K562 (cell line): Measurements from ENCODE around the gene DAPK1. TPM values are rescaled to one million over a fixed set of nuclear protein-coding genes. Genes with fewer than 3 reads are reported as not detected.

Source experiments
- ATAC-seq: fragments of 200-7000 bp; cut with Tn5 transposase; 3 replicates; pipeline ENCODE4 v1.9.1; 2020; ENCODE audit warnings: moderate library complexity
- BruUV-seq: library from RNA; stranded (reverse); fragments of 400-500 nt; replicated peaks from 2 replicates; lab custom pipeline; 2021; lab: Mats Ljungman, UMichigan
- CTCF ChIA-PET: fragments of 300-600 bp; formaldehyde crosslinking; extraction: SDS; loops from one replicate; lab custom pipeline; 2021; ENCODE audit warnings: low intra/inter-chr PET ratio; lab: Yijun Ruan, JAX
- POLR2A ChIA-PET: fragments of 300-600, 350-650 bp; sonication (Branson Sonifier 250); formaldehyde crosslinking; extraction: SDS; loops from one replicate; lab custom pipeline; 2021; ENCODE audit warnings: antibody characterized with exemption, inconsistent platforms; lab: Yijun Ruan, JAX
- DNase-seq, 4 experiments: peaks; one replicate each; pipeline versions ENCODE4 v3.0.0 to v3.0.0-alpha.2; 2011 to 2018; ENCODE audit warnings: low spot score in 3 of 4, mixed read lengths in 3 of 4; ENCODE audit errors: extremely low read depth in 1 of 4
- FAIRE-seq: peaks from 2 replicates; lab custom pipeline; 2011; peaks lifted over from hg19 to GRCh38; lab: Jason Lieb, UNC
- H2AFZ ChIP-seq: 2 replicates; pipeline ENCODE4 v1.6.0; 2011; ENCODE audit warnings: low read depth, low read length, control low read depth, inconsistent platforms
- H3K27ac ChIP-seq: fragments of 200-600 bp; 3 replicates; pipeline ENCODE4 v1.8.0; 2011; ENCODE audit warnings: low read depth, mild to moderate bottlenecking, control low read depth, inconsistent platforms, low read length, moderate library complexity, mixed read lengths; ENCODE audit errors: extremely low read depth
- H3K27me3 ChIP-seq, 2 experiments: fragments of 300-600 bp in 1 of 2; 2 replicates in 1 of 2; 3 replicates in 1 of 2; pipeline versions ENCODE4 v1.6.0 to v1.8.0; 2011; ENCODE audit warnings: inconsistent platforms in 2 of 2, low read length in 2 of 2, mild to moderate bottlenecking in 1 of 2, mixed read lengths in 1 of 2, moderate library complexity in 1 of 2; ENCODE audit not compliant: control insufficient read depth in 2 of 2, insufficient read depth in 2 of 2
- H3K36me3 ChIP-seq: fragments of 300-600 bp; 3 replicates; pipeline ENCODE4 v1.8.0; 2011; ENCODE audit warnings: mild to moderate bottlenecking, low read length, inconsistent platforms; ENCODE audit not compliant: control insufficient read depth, insufficient read depth
- H3K4me1 ChIP-seq, 2 experiments: fragments of 200-600 bp in 1 of 2; replicated peaks in 1 of 2; 2 replicates in 1 of 2; 3 replicates in 1 of 2; pipeline versions ENCODE4 v1.5.1 to v1.8.0; 2011; ENCODE audit warnings: inconsistent platforms in 2 of 2, low read length in 2 of 2, mild to moderate bottlenecking in 1 of 2, mixed read lengths in 1 of 2, moderate library complexity in 1 of 2; ENCODE audit not compliant: control insufficient read depth in 2 of 2, insufficient read depth in 2 of 2
- H3K4me2 ChIP-seq: 2 replicates; pipeline ENCODE4 v1.6.1; 2011; ENCODE audit warnings: low read length, control low read depth, inconsistent platforms, mixed read lengths; ENCODE audit not compliant: insufficient read depth
- H3K4me3 ChIP-seq: fragments of 200-600 bp; sonication (generic), shearing (Covaris generic); 2 replicates; pipeline ENCODE4 v1.5.1; 2016; ENCODE audit warnings: control low read depth, inconsistent platforms
- H3K79me2 ChIP-seq: fragments of 200-600 bp; 3 replicates; pipeline ENCODE4 v1.8.0; 2011; ENCODE audit warnings: low read length, inconsistent platforms; ENCODE audit not compliant: control insufficient read depth, insufficient read depth
- H3K9ac ChIP-seq, 2 experiments: 2 replicates each; pipeline versions ENCODE4 v1.6.0 to v1.6.1; 2011; ENCODE audit warnings: low read depth in 2 of 2, low read length in 2 of 2, control low read depth in 1 of 2, inconsistent platforms in 1 of 2, mild to moderate bottlenecking in 1 of 2, mixed read lengths in 1 of 2; ENCODE audit not compliant: insufficient read depth in 1 of 2
- H3K9me1 ChIP-seq: one replicate; pipeline ENCODE4 v1.6.0; 2011; ENCODE audit warnings: inconsistent platforms, mild to moderate bottlenecking, low read length, moderate library complexity; ENCODE audit not compliant: control insufficient read depth, insufficient read depth
- H3K9me3 ChIP-seq: replicated peaks from 2 replicates; pipeline ENCODE4 v1.5.1; 2011; ENCODE audit warnings: low read depth, low read length, inconsistent platforms; ENCODE audit not compliant: control insufficient read depth, insufficient read depth
- H4K20me1 ChIP-seq: replicated peaks from 2 replicates; pipeline ENCODE4 v1.6.1; 2011; ENCODE audit warnings: low read length, inconsistent platforms, mixed read lengths; ENCODE audit not compliant: control insufficient read depth, insufficient read depth
- CEBPG ChIP-seq, 3 experiments: fragments of 200-800 bp in 1 of 3; sonication (Bioruptor generic) in 1 of 3; sonication (generic) in 1 of 3; formaldehyde crosslinking in 1 of 3; IDR thresholded peaks in 2 of 3; conservative IDR thresholded peaks in 1 of 3; 2 replicates each; pipeline versions ENCODE4 v1.6.1 to v1.8.0; 2016 to 2022; ENCODE audit warnings: missing compliant biosample characterization in 2 of 3, missing genetic modification characterization in 2 of 3, mild to moderate bottlenecking in 1 of 3, missing genetic modification reagents in 1 of 3
- CTBP1 ChIP-seq: fragments of 450-650 bp; IDR thresholded peaks from 2 replicates; pipeline ENCODE4 v1.6.1; 2016; ENCODE audit warnings: borderline replicate concordance
- ELF1 ChIP-seq: fragments of 200-800 bp; sonication (Bioruptor generic); IDR thresholded peaks from 2 replicates; pipeline ENCODE4 v1.6.1; 2016; ENCODE audit warnings: missing genetic modification characterization, missing compliant biosample characterization
- GABPA ChIP-seq: fragments of 200-800 bp; sonication (Bioruptor generic); conservative IDR thresholded peaks from 2 replicates; pipeline ENCODE4 v1.6.1; 2016; ENCODE audit warnings: low read depth, missing genetic modification characterization, missing compliant biosample characterization
- MCM7 ChIP-seq, 2 experiments: fragments of 450-650 bp; IDR thresholded peaks; 2 replicates each; pipeline ENCODE4 v1.6.1; 2016 to 2018
- POLR2AphosphoS5 ChIP-seq: IDR thresholded peaks from 2 replicates; pipeline ENCODE4 v1.6.1; 2011; ENCODE audit warnings: mild to moderate bottlenecking, low read depth, low read length, moderate library complexity; ENCODE audit not compliant: control insufficient read depth, insufficient read depth
- PRDM10 ChIP-seq: fragments of 450-650 bp; IDR thresholded peaks from 2 replicates; pipeline ENCODE4 v1.6.1; 2018; ENCODE audit not compliant: partially characterized antibody
- U2AF2 ChIP-seq: fragments of 200-400 bp; formaldehyde crosslinking; optimal IDR thresholded peaks from 2 replicates; pipeline ENCODE3; 2017; ENCODE audit warnings: low read depth, mild to moderate bottlenecking, low read length
- ZNF217 ChIP-seq: sonication (generic); formaldehyde crosslinking; IDR thresholded peaks from 2 replicates; pipeline ENCODE4 v1.8.0; 2022; ENCODE audit warnings: mild to moderate bottlenecking, missing genetic modification reagents
- ZNF282 ChIP-seq: sonication (generic); formaldehyde crosslinking; IDR thresholded peaks from 2 replicates; pipeline ENCODE4 v1.8.1; 2023; ENCODE audit warnings: missing genetic modification reagents
- ZNF408 ChIP-seq: fragments of 250-450 bp; sonication (Bioruptor Pico); IDR thresholded peaks from 2 replicates; pipeline ENCODE4 v1.4.0; 2020; ENCODE audit warnings: low read depth, mild to moderate bottlenecking, moderate library complexity
- ZNF609 ChIP-seq: sonication (generic); formaldehyde crosslinking; IDR thresholded peaks from 2 replicates; pipeline ENCODE4 v1.8.1; 2023; ENCODE audit warnings: missing genetic modification reagents, mild to moderate bottlenecking, borderline replicate concordance
- ZNF830 ChIP-seq: fragments of 250-450 bp; sonication (Bioruptor Pico); IDR thresholded peaks from 2 replicates; pipeline ENCODE4 v1.5.0; 2021; ENCODE audit warnings: mild to moderate bottlenecking
- WGBS: fragments of 100-300 bp; shearing (Covaris generic); methylation state at CpG from one replicate; pipeline ENCODE4 v1.1.6; 2016; ENCODE audit warnings: low coverage, mixed read lengths; ENCODE audit not compliant: insufficient coverage; ENCODE audit errors: missing lambda C conversion rate; 5-methylcytosine and 5-hydroxymethylcytosine counted together
- in situ Hi-C: fragments of 300-500 bp; cut with MboI; formaldehyde crosslinking; loops from 4 replicates; pipeline ENCODE4 v1.15.0; 2018; ENCODE audit warnings: inconsistent platforms, mixed read lengths
- intact Hi-C: fragments of 100-400 bp; cut with micrococcal nuclease; formaldehyde crosslinking; loops from 2 replicates; pipeline ENCODE4 v1.14.2; 2022
- polyA plus RNA-seq, 8 experiments: library from polyadenylated mRNA; depleted of rRNA in 4 of 8; stranded (reverse) in 5 of 8; unstranded in 3 of 8; fragments of >200 nt; fragmentation: Nextera tagmentation in 2 of 8; fragmentation: Illumina TruSeq in 1 of 8; extraction: Ambion mirVana in 2 of 8; extraction: Trizol in 1 of 8; gene quantifications; 2 replicates each; pipeline versions ENCODE4 v1.2.1 to v1.2.3, GENCODE V29; 2011 to 2014; ENCODE audit warnings: inconsistent platforms in 1 of 8, missing spikeins in 1 of 8
- total RNA-seq, 7 experiments: library from RNA; depleted of rRNA in 6 of 7; stranded (reverse); fragments of >200 nt in 6 of 7; fragmentation: Illumina TruSeq in 2 of 7; extraction: Trizol in 2 of 7; gene quantifications; 2 replicates each; pipeline versions ENCODE4 v1.2.1 to v1.2.3, GENCODE V29; 2011 to 2021; ENCODE audit warnings: low replicate concordance in 1 of 7

DAPK1 gene
- total and polyA plus RNA-seq, 9 of the 15 experiments (the other 6 are each of a cell fraction or from before 2014, with no cell fraction given) = 1.7 to 26.4 (median 15.8) TPM

GRCh38 chr9:87518702-87519335 lies 21.2 kb downstream of the DAPK1 start:
- ATAC-seq (peak; percentile 87), FAIRE-seq (peak; percentile 90), DNase-seq (peak; percentile 30 to 90 (median 55))
- POLR2A ChIA-PET = interaction anchor here (0.7 to 1.8 kb wide), 2 partner anchors 10 to 57 kb away, joined by 4 to 11 read pairs; no protein-coding TSS in a partner anchor
- BruUV-seq = no TSS peak
- no peaks in the 10 kb centered on the region for H3K27me3 ChIP-seq
- H4K20me1 ChIP-seq = 0 out of 2 replicates have a peak, but pooled peaks cover 5% of the 10 kb centered on the region
- H3K4me1 ChIP-seq = peaks cover 35 to 53% of the 10 kb centered on the region in 2 experiments
- in situ Hi-C loops (no loop called here), intact Hi-C loops (loop anchor here (5.0 to 10.0 kb wide), 3 partner anchors 33 to 296 kb away; no protein-coding TSS in a partner anchor)
- peak overlapping the region; percentile 73 for H3K27ac ChIP-seq
- CTCF ChIA-PET = no interaction called here
- H3K36me3 ChIP-seq = peaks cover 8% of the 10 kb centered on the region; the same call in 1 of the 3 replicates
- no peaks in the 10 kb centered on the region for H3K9me3 ChIP-seq
- peak overlapping the region; percentile 51 for H3K4me2 ChIP-seq
- peak overlapping the region; percentile 47 to 68; a peak in 3 of 4 replicates for H3K9ac ChIP-seq
- no peak overlapping the region for H3K4me3 ChIP-seq
- no peak overlapping the region for H2AFZ ChIP-seq
- WGBS = 0% methylated on average over 9 of the region's 12 CpGs
- peaks cover 6% of the 10 kb centered on the region for H3K9me1 ChIP-seq
- H3K79me2 ChIP-seq = peaks cover 35% of the 10 kb centered on the region
- no peak for TF ChIP-seq ZNF282 (CRISPR knock-in tag)
- no peak for TF ChIP-seq MCM7 (IDR thresholded peaks at IDR 0.05)
- no peak for TF ChIP-seq ZNF609 (CRISPR knock-in tag)
- TF ChIP-seq ZNF408 (CRISPR knock-in tag) = no peak
- peak; percentile 66 for TF ChIP-seq CTBP1
- TF ChIP-seq U2AF2 = no peak
- TF ChIP-seq GABPA (tag) = peak; percentile 40
- TF ChIP-seq ZNF830 (CRISPR knock-in tag) = no peak
- peak; percentile 95 for TF ChIP-seq CEBPG (CRISPR knock-in tag; IDR thresholded peaks at IDR 0.05)
- TF ChIP-seq CEBPG (tag; conservative IDR thresholded peaks at IDR 0.05 in 1 of 2, IDR thresholded peaks at IDR 0.05 in 1 of 2) = peak; percentile 95 to 98
- no peak for TF ChIP-seq ZNF217 (CRISPR knock-in tag)
- TF ChIP-seq ELF1 (tag) = no peak; the same call in 1 of the 2 replicates
- peak; percentile 56 for TF ChIP-seq PRDM10
- TF ChIP-seq POLR2AphosphoS5 = peak; percentile 77; the same call in 1 of the 2 replicates
